H9 (cell line): ENCODE results near the gene ASTN1. TPM values are rescaled to one million over a fixed set of nuclear protein-coding genes. Genes with fewer than 3 reads are reported as not detected.

Experiments used
- DNase-seq: peaks from one replicate; pipeline ENCODE4 v3.0.0-alpha.2; 2017
- H2AFZ ChIP-seq: one replicate; pipeline ENCODE4 v1.6.1; 2013; ENCODE audit warnings: mild to moderate bottlenecking, low read length, control low read depth, moderate library complexity
- H2AK5ac ChIP-seq: 2 replicates; pipeline ENCODE4 v1.6.1; 2013; ENCODE audit warnings: low read length, control low read depth, mixed read lengths; ENCODE audit not compliant: insufficient read length
- H2BK120ac ChIP-seq: one replicate; pipeline ENCODE4 v1.6.1; 2013; ENCODE audit warnings: low read depth, mild to moderate bottlenecking, low read length, control low read depth, inconsistent platforms; ENCODE audit not compliant: poor library complexity, severe bottlenecking
- H2BK12ac ChIP-seq: 2 replicates; pipeline ENCODE4 v1.6.1; 2013; ENCODE audit warnings: low read length, control low read depth, mixed read lengths, low read depth; ENCODE audit not compliant: insufficient read length
- H2BK15ac ChIP-seq: 2 replicates; pipeline ENCODE4 v1.6.1; 2013; ENCODE audit warnings: low read depth, low read length, control low read depth
- H2BK20ac ChIP-seq: one replicate; pipeline ENCODE4 v1.6.1; 2013; ENCODE audit warnings: low read depth, mild to moderate bottlenecking, low read length, control low read depth, inconsistent platforms; ENCODE audit not compliant: poor library complexity, severe bottlenecking
- H2BK5ac ChIP-seq: 2 replicates; pipeline ENCODE4 v1.6.1; 2013; ENCODE audit warnings: low read length, control low read depth, mixed read lengths; ENCODE audit not compliant: insufficient read length
- H3K14ac ChIP-seq: 2 replicates; pipeline ENCODE4 v1.6.1; 2013; ENCODE audit warnings: low read length, control low read depth; ENCODE audit not compliant: insufficient read depth
- H3K18ac ChIP-seq: 2 replicates; pipeline ENCODE4 v1.6.1; 2013; ENCODE audit warnings: low read depth, mild to moderate bottlenecking, mixed read lengths, low read length, control low read depth; ENCODE audit not compliant: insufficient read length
- H3K23ac ChIP-seq: 2 replicates; pipeline ENCODE4 v1.6.1; 2013; ENCODE audit warnings: low read length, control low read depth, mixed read lengths, low read depth; ENCODE audit not compliant: insufficient read length
- H3K23me2 ChIP-seq: 2 replicates; pipeline ENCODE4 v1.6.1; 2013; ENCODE audit warnings: low read depth, mild to moderate bottlenecking, mixed read lengths, low read length, control low read depth; ENCODE audit not compliant: insufficient read length, poor library complexity, severe bottlenecking
- H3K27ac ChIP-seq: 2 replicates; pipeline ENCODE4 v1.5.1; 2013; ENCODE audit warnings: low read length, control low read depth, mixed read lengths, low read depth; ENCODE audit not compliant: insufficient read length
- H3K27me3 ChIP-seq: 2 replicates; pipeline ENCODE4 v1.6.1; 2013; ENCODE audit warnings: low read length, control low read depth, inconsistent platforms; ENCODE audit not compliant: insufficient read depth
- H3K4ac ChIP-seq: 2 replicates; pipeline ENCODE4 v1.6.1; 2013; ENCODE audit warnings: low read depth, mild to moderate bottlenecking, control low read depth, inconsistent platforms, low read length, moderate library complexity
- H3K4me1 ChIP-seq: 2 replicates; pipeline ENCODE4 v1.6.1; 2013; ENCODE audit warnings: low read length, control low read depth, inconsistent platforms; ENCODE audit not compliant: insufficient read depth
- H3K4me2 ChIP-seq: 2 replicates; pipeline ENCODE4 v1.6.1; 2013; ENCODE audit warnings: low read length, control low read depth, mixed read lengths; ENCODE audit not compliant: insufficient read length, insufficient read depth
- H3K56ac ChIP-seq: 2 replicates; pipeline ENCODE4 v1.6.1; 2013; ENCODE audit warnings: low read depth, mild to moderate bottlenecking, mixed read lengths, low read length, control low read depth; ENCODE audit not compliant: insufficient read length
- H3K79me1 ChIP-seq: 2 replicates; pipeline ENCODE4 v1.6.1; 2013; ENCODE audit warnings: low read depth, mild to moderate bottlenecking, moderate library complexity, low read length, control low read depth, inconsistent platforms; ENCODE audit not compliant: insufficient read depth, poor library complexity, severe bottlenecking
- H3K79me2 ChIP-seq: 2 replicates; pipeline ENCODE4 v1.6.1; 2013; ENCODE audit warnings: low read length, control low read depth, inconsistent platforms; ENCODE audit not compliant: insufficient read depth
- H3K9ac ChIP-seq: 2 replicates; pipeline ENCODE4 v1.6.1; 2013; ENCODE audit warnings: low read length, control low read depth, mixed read lengths; ENCODE audit not compliant: insufficient read length; ENCODE audit errors: extremely low read depth
- H3K9me3 ChIP-seq: one replicate; pipeline ENCODE4 v1.6.1; 2013; ENCODE audit warnings: low read depth, low read length, inconsistent platforms; ENCODE audit not compliant: control insufficient read depth
- H3T11ph ChIP-seq: one replicate; pipeline ENCODE4 v1.6.1; 2013; ENCODE audit warnings: mild to moderate bottlenecking, low read length, control low read depth, inconsistent platforms
- H4K20me1 ChIP-seq: one replicate; pipeline ENCODE4 v1.6.1; 2013; ENCODE audit not compliant: control insufficient read depth, insufficient read length, insufficient read depth
- H4K5ac ChIP-seq: 2 replicates; pipeline ENCODE4 v1.6.1; 2013; ENCODE audit warnings: low read depth, mild to moderate bottlenecking, mixed read lengths, low read length, control low read depth; ENCODE audit not compliant: insufficient read length
- H4K8ac ChIP-seq: replicated peaks from 2 replicates; pipeline ENCODE4 v1.6.1; 2013; ENCODE audit warnings: low read length, control low read depth, mixed read lengths, low read depth; ENCODE audit not compliant: insufficient read length
- H4K91ac ChIP-seq: 2 replicates; pipeline ENCODE4 v1.6.1; 2013; ENCODE audit warnings: low read depth, mild to moderate bottlenecking, moderate library complexity, mixed read lengths, low read length, control low read depth; ENCODE audit not compliant: insufficient read length
- H3K27ac Mint-ChIP-seq, 3 experiments: 2 replicates in 2 of 3; 3 replicates in 1 of 3; pipeline ENCODE4 v1.8.0; 2020 to 2021; ENCODE audit warnings: mixed read lengths in 3 of 3, mild to moderate bottlenecking in 1 of 3, moderate library complexity in 1 of 3
- H3K27me3 Mint-ChIP-seq: 2 replicates; pipeline ENCODE4 v1.8.0; 2021; ENCODE audit warnings: low read depth, mild to moderate bottlenecking, moderate library complexity, mixed read lengths
- H3K36me3 Mint-ChIP-seq, 3 experiments: 2 replicates in 2 of 3; 3 replicates in 1 of 3; pipeline ENCODE4 v1.8.0; 2020 to 2021; ENCODE audit warnings: low read depth in 3 of 3, mixed read lengths in 3 of 3; ENCODE audit not compliant: insufficient read depth in 1 of 3
- H3K4me1 Mint-ChIP-seq, 2 experiments: 2 replicates each; pipeline ENCODE4 v1.8.0; 2020; ENCODE audit warnings: mixed read lengths in 2 of 2
- H3K4me3 Mint-ChIP-seq, 2 experiments: 2 replicates in 1 of 2; 3 replicates in 1 of 2; pipeline ENCODE4 v1.8.0; 2020 to 2021; ENCODE audit warnings: mild to moderate bottlenecking in 2 of 2, mixed read lengths in 2 of 2, moderate library complexity in 1 of 2
- H3K9me3 Mint-ChIP-seq, 2 experiments: 2 replicates in 1 of 2; 3 replicates in 1 of 2; pipeline ENCODE4 v1.8.0; 2020; ENCODE audit warnings: mild to moderate bottlenecking in 2 of 2, mixed read lengths in 2 of 2, moderate library complexity in 1 of 2
- CTCF ChIP-seq: fragments of 200-600 bp; sonication (generic); conservative IDR thresholded peaks from 3 replicates; pipeline ENCODE4 v1.8.0; 2021; ENCODE audit warnings: antibody characterized with exemption, mild to moderate bottlenecking
- WGBS: extraction: QIAGEN DNeasy Blood & Tissue Kit; methylation state at CpG from one replicate; pipeline ENCODE4 v1.1.7; 2013; ENCODE audit warnings: missing lambda C conversion rate, low lambda C conversion rate, mixed read lengths; ENCODE audit not compliant: insufficient read length; ENCODE audit errors: extremely low coverage; 5-methylcytosine and 5-hydroxymethylcytosine counted together
- long read RNA-seq: library from polyadenylated mRNA; unstranded; transcript quantifications from one replicate; pipeline ENCODE4 v2.0.0, GENCODE V29; 2020
- total RNA-seq: library from RNA; stranded (reverse); gene quantifications from 2 replicates; pipeline ENCODE4 v1.2.1, GENCODE V29; 2021

Gene ASTN1
- total RNA-seq = 0.94 and 0.98 TPM in 2 replicates
- long read RNA-seq, transcript ASTN1-204 (22 exons, 3,685 nt) = major isoform, 5 of 8 reads
- long read RNA-seq, partial matches to known transcripts = 0 of 8 reads
- long read RNA-seq, other reads (novel, unspliced or antisense) = 3 of 8 reads

- peak within 1 kb of the TSS; percentile 46 for H3K9ac ChIP-seq
- H3K4ac ChIP-seq = no peak within 1 kb of the TSS
- no peak within 1 kb of the TSS for H2BK12ac ChIP-seq
- DNase-seq = peak; percentile 61
- no peaks in the 10 kb centered on the region for H3K4me1 ChIP-seq
- no peaks in the 10 kb centered on the region for H3K79me1 ChIP-seq
- H3K9me3 Mint-ChIP-seq = no peaks in the 10 kb centered on the region
- no peak within 1 kb of the TSS for H4K5ac ChIP-seq
- H4K91ac ChIP-seq = no peak within 1 kb of the TSS
- no peak within 1 kb of the TSS for H2BK5ac ChIP-seq
- no peak within 1 kb of the TSS for H3K23ac ChIP-seq
- peaks cover 0 to 5% (median 0%) of the 10 kb centered on the region in 3 experiments; a peak in 2 of 7 replicates for H3K36me3 Mint-ChIP-seq
- H3K4me1 Mint-ChIP-seq = peaks cover 9 to 12% of the 10 kb centered on the region in 2 experiments
- H2AK5ac ChIP-seq = no peak within 1 kb of the TSS
- H3K14ac ChIP-seq = peak within 1 kb of the TSS; percentile 38; the same call in 1 of the 2 replicates
- H2BK20ac ChIP-seq = no peak within 1 kb of the TSS
- peak within 1 kb of the TSS; percentile 81 to 93 for H3K4me3 Mint-ChIP-seq
- TF ChIP-seq CTCF = no peak
- no peak within 1 kb of the TSS for H2BK15ac ChIP-seq
- H4K20me1 ChIP-seq = no peaks in the 10 kb centered on the region
- peaks cover 21% of the 10 kb centered on the region for H3K27me3 ChIP-seq
- no peak within 1 kb of the TSS for H3K27ac ChIP-seq
- H2BK120ac ChIP-seq = no peak within 1 kb of the TSS
- H3K9me3 ChIP-seq = no peaks in the 10 kb centered on the region
- no peak within 1 kb of the TSS for H3T11ph ChIP-seq
- no peak within 1 kb of the TSS for H3K56ac ChIP-seq
- peak within 1 kb of the TSS; percentile 81 for H2AFZ ChIP-seq
- peak within 1 kb of the TSS; percentile 100 for H3K4me2 ChIP-seq
- WGBS = no CpG with 5 or more reads among the region's 49 CpGs
- no peak within 1 kb of the TSS for H4K8ac ChIP-seq
- no peak within 1 kb of the TSS for H3K27ac Mint-ChIP-seq
- H3K23me2 ChIP-seq = peaks cover 11% of the 10 kb centered on the region
- H3K18ac ChIP-seq = no peak within 1 kb of the TSS
- no peaks in the 10 kb centered on the region for H3K79me2 ChIP-seq
- H3K27me3 Mint-ChIP-seq = peaks cover 4% of the 10 kb centered on the region; the same call in 1 of the 2 replicates
These were observed at the start of gene ASTN1 for GRCh38 chr1:177164380-177165068. Gene ASTN1, minus strand, starts transcription at chr1:177164712. Its CDS starts 36 bp downstream, at chr1:177164676.
